Spinal cord (tissue), 10 donors: Measurements from ENCODE around the gene PMVK. TPM values are rescaled to one million over a fixed set of nuclear protein-coding genes. Genes with fewer than 3 reads are reported as not detected.
A peak's percentile ranks its signal among the peaks of the same experiment; 100 is the strongest.

Source experiments
- DNase-seq, 6 donors: peaks; one replicate each; pipeline versions ENCODE4 v3.0.0 to v3.0.0-alpha.2; 2013 to 2015; ENCODE audit warnings: low spot score in 6 of 6, low read depth in 4 of 6
- H3K27ac ChIP-seq: one replicate; pipeline ENCODE4 v1.5.1; 2013; ENCODE audit warnings: low read depth, low read length, control low read depth
- H3K27me3 ChIP-seq: one replicate; pipeline ENCODE4 v1.6.1; 2013; ENCODE audit warnings: low read length; ENCODE audit not compliant: control insufficient read depth, insufficient read depth
- H3K36me3 ChIP-seq: one replicate; pipeline ENCODE4 v1.6.1; 2013; ENCODE audit warnings: low read length; ENCODE audit not compliant: control insufficient read depth, insufficient read depth
- H3K4me1 ChIP-seq: one replicate; pipeline ENCODE4 v1.6.1; 2013; ENCODE audit warnings: low read length; ENCODE audit not compliant: control insufficient read depth, insufficient read depth
- H3K4me3 ChIP-seq: one replicate; pipeline ENCODE4 v1.5.1; 2013; ENCODE audit warnings: low read depth, low read length, control low read depth
- H3K9me3 ChIP-seq: one replicate; pipeline ENCODE4 v1.6.1; 2013; ENCODE audit warnings: low read length; ENCODE audit not compliant: control insufficient read depth, insufficient read depth
- WGBS: methylation state at CpG from one replicate; pipeline ENCODE4 v1.1.5; 2013; ENCODE audit warnings: missing lambda C conversion rate; ENCODE audit not compliant: insufficient coverage; 5-methylcytosine and 5-hydroxymethylcytosine counted together
- polyA plus RNA-seq, 2 donors: library from polyadenylated mRNA; unstranded; fragments of 120-200 nt; gene quantifications; one replicate each; pipeline ENCODE4 v1.2.1, GENCODE V29; 2013; ENCODE audit not compliant: insufficient read length in 2 of 2
- total RNA-seq, 2 donors: library from RNA; depleted of rRNA in 1 of 2; stranded (reverse); fragments of 120-200 nt in 1 of 2; fragments of >200 nt in 1 of 2; gene quantifications; one replicate each; pipeline versions ENCODE4 v1.2.3 to v1.2.4, GENCODE V29; 2013 to 2014
- donor health status: healthy.

PMVK gene
- total and polyA plus RNA-seq, 4 donors = 10.6 to 45.3 (median 29.3) TPM

GRCh38 chr1:154940651-154941194 is 4.2 kb upstream of the PMVK start:
- WGBS = 61% methylated on average over 6 of the region's 8 CpGs
- Histone ChIP-seq H3K36me3 (peaks cover 9% of the 10 kb centered on the region), H3K4me3 (no peak overlapping the region), H3K9me3 (no peaks in the 10 kb centered on the region), H3K4me1 (peaks cover 61% of the 10 kb centered on the region), H3K27me3 (no peaks in the 10 kb centered on the region), H3K27ac (peak overlapping the region; percentile 37)
- DNase-seq = peak in 2 of 6 donors; percentile 39 to 64

- DNase-seq = no peak
- Histone ChIP-seq H3K27ac (no peak overlapping the region), H3K9me3 (no peaks in the 10 kb centered on the region), H3K27me3 (no peaks in the 10 kb centered on the region), H3K36me3 (peaks cover 5% of the 10 kb centered on the region), H3K4me3 (no peak overlapping the region), H3K4me1 (peaks cover 62% of the 10 kb centered on the region)
- no CpG with 5 or more reads among the region's 1 CpG for WGBS
Observed at GRCh38 chr1:154940213-154940560, 3.7 kb upstream of the PMVK start.

GRCh38 chr1:154938604-154939399 is 2.3 kb upstream of the PMVK start:
- no peaks in the 10 kb centered on the region for H3K36me3 ChIP-seq
- H3K4me3 ChIP-seq = no peak overlapping the region
- no peaks in the 10 kb centered on the region for H3K27me3 ChIP-seq
- no peak overlapping the region for H3K27ac ChIP-seq
- WGBS = 96% methylated on average over 7 of the region's 7 CpGs
- peaks cover 49% of the 10 kb centered on the region for H3K4me1 ChIP-seq
- DNase-seq = no peak
- H3K9me3 ChIP-seq = no peaks in the 10 kb centered on the region

- H3K4me1 ChIP-seq = peaks cover 47% of the 10 kb centered on the region
- H3K4me3 ChIP-seq = peak overlapping the region; percentile 99
- peak overlapping the region; percentile 99 for H3K27ac ChIP-seq
- DNase-seq = no peak
- H3K9me3 ChIP-seq = no peaks in the 10 kb centered on the region
- H3K36me3 ChIP-seq = no peaks in the 10 kb centered on the region
- no peaks in the 10 kb centered on the region for H3K27me3 ChIP-seq
- 94% methylated on average over 7 of the region's 8 CpGs for WGBS
Observed at GRCh38 chr1:154937988-154938386, 1.5 kb upstream of the PMVK start.

GRCh38 chr1:154937085-154937987 is 817 bp upstream of the PMVK start:
- Histone ChIP-seq H3K36me3 (no peaks in the 10 kb centered on the region), H3K27me3 (no peaks in the 10 kb centered on the region), H3K4me1 (peaks cover 43% of the 10 kb centered on the region), H3K27ac (peak overlapping the region; percentile 99), H3K4me3 (peak overlapping the region; percentile 99), H3K9me3 (no peaks in the 10 kb centered on the region)
- 0% methylated on average over 34 of the region's 36 CpGs for WGBS
- DNase-seq = peak; percentile 91 to 99 (median 95)

GRCh38 chr1:154935749-154936554 is 567 bp downstream of the PMVK start:
- peaks cover 29% of the 10 kb centered on the region for H3K4me1 ChIP-seq
- DNase-seq = no peak
- peaks cover 5% of the 10 kb centered on the region for H3K36me3 ChIP-seq
- no peaks in the 10 kb centered on the region for H3K9me3 ChIP-seq
- no peaks in the 10 kb centered on the region for H3K27me3 ChIP-seq
- H3K27ac ChIP-seq = peak overlapping the region; percentile 99
- 52% methylated on average over 20 of the region's 27 CpGs for WGBS
- H3K4me3 ChIP-seq = peak overlapping the region; percentile 99

- 98% methylated on average over 4 of the region's 5 CpGs for WGBS
- H3K36me3 ChIP-seq = peaks cover 17% of the 10 kb centered on the region
- no peak overlapping the region for H3K4me3 ChIP-seq
- no peaks in the 10 kb centered on the region for H3K9me3 ChIP-seq
- no peak overlapping the region for H3K27ac ChIP-seq
- H3K27me3 ChIP-seq = no peaks in the 10 kb centered on the region
- H3K4me1 ChIP-seq = peaks cover 15% of the 10 kb centered on the region
- no peak for DNase-seq
Observed at GRCh38 chr1:154934358-154934948, 2.1 kb downstream of the PMVK start.

GRCh38 chr1:154931940-154932487 is 4.5 kb downstream of the PMVK start:
- H3K9me3 ChIP-seq = no peaks in the 10 kb centered on the region
- H3K4me3 ChIP-seq = no peak overlapping the region
- DNase-seq = no peak
- 96% methylated on average over 7 of the region's 11 CpGs for WGBS
- peaks cover 11% of the 10 kb centered on the region for H3K4me1 ChIP-seq
- H3K36me3 ChIP-seq = peaks cover 28% of the 10 kb centered on the region
- H3K27me3 ChIP-seq = no peaks in the 10 kb centered on the region
- H3K27ac ChIP-seq = no peak overlapping the region
